Thyroid gland (tissue), 4 donors: ENCODE results near the gene GORASP1.

Source experiments
- CTCF ChIP-seq, 6 experiments: fragments of 200-600 bp in 3 of 6; fragments of 450-650 bp in 3 of 6; sonication (generic) in 3 of 6; IDR thresholded peaks; one replicate each; pipeline ENCODE4 v1.5.1; 2016 to 2019; ENCODE audit warnings: antibody characterized with exemption in 6 of 6, mild to moderate bottlenecking in 2 of 6, inconsistent platforms in 1 of 6, moderate library complexity in 1 of 6
- POLR2A ChIP-seq, 2 donors: fragments of 450-650 bp; IDR thresholded peaks; one replicate each; pipeline ENCODE4 v1.6.1; 2017; ENCODE audit warnings: antibody characterized with exemption in 2 of 2, mild to moderate bottlenecking in 2 of 2, moderate library complexity in 1 of 2

DNA sequence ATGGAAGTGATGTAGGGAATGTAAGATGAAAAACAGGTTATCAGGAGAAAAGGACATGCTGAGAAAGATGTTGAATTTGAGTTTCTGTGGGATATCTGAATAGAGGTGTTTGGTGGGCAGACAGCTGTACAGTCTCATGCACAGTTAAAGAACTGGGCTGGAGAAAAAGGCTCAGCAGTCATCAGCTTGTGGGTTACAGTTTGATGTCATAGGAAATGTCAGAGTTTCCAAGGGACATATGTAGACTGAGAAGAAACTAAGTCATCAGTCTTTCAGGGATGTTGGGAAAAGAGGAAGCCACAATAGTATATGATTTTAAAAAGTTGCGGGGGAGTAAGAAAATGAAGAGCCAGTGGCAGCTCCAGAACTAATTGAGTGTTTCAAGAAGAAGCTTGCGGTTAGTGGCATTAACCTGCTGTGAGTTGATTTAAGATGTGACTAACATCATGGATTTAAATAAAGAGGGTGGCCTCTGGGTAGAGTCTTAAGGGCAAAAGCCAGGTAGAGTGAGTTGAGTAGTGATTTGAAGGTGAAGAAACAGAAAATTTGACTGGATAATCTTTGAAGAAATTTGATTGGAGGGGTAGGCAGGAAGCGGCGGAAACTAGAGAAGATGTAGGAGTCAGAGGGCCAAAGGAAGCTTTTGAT lies 24.6 kb downstream of the GORASP1 start:
- TF ChIP-seq CTCF (IDR thresholded peaks at IDR 0.05) = no peak
- no peak for TF ChIP-seq POLR2A (IDR thresholded peaks at IDR 0.05)
